GM19324 (cell line): ENCODE measurements around the gene LSS.
"Not testable (repeated sequence)": the region's sequence is repeated elsewhere in the genome, so short reads cannot be mapped to it uniquely, and the experiment has no call there.

Source experiments
- ATAC-seq: cut with Tn5 transposase; IDR thresholded peaks from one replicate; pipeline ENCODE4 v1.9.1; 2021; ENCODE audit warnings: mild to moderate bottlenecking, moderate library complexity; ENCODE audit not compliant: unreplicated experiment, low FRiP score

Gene LSS

DNA sequence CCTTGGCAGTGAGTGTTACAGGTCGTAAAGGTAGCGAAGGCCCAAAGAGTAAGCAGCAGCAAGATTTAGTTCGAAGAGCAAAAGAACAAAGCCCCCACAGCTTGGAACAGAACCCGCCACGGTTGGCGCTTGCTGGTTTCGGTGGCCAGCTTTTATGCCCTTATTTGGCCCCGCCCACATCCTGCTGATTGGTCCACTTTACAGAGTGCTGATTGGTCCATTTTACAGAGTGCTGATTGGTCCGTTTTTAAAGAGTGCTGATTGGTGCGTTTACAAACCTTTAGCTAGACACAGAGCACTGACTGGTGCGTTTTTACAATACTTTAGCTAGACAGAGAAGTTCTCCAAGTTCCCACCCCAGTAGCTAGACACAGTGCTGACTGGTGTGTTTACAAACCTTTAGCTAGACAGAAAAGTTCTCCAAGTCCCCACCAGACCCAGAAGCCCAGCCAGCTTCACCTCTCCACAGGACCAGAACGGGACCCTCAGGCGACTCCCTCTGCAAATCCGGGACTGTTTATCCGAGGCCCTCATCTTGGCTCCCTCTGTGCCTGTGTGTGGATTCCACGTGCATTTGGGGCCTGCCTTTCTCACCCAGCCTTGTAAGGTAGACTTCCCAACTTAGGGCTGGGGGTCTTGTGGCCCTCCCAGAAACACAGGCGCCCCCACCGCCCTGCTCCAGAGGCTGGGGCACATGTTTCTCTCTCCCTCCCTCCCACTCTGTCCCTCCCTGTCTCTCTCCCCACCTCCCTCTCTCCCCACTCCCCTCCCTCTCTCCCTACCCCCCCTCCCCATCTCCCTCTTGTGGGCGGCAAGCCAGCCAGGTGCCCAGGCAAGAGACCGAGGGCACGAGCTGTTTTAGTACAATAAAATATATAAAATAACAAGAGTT is 85.7 kb downstream of the LSS start:
- ATAC-seq = no peak

DNA sequence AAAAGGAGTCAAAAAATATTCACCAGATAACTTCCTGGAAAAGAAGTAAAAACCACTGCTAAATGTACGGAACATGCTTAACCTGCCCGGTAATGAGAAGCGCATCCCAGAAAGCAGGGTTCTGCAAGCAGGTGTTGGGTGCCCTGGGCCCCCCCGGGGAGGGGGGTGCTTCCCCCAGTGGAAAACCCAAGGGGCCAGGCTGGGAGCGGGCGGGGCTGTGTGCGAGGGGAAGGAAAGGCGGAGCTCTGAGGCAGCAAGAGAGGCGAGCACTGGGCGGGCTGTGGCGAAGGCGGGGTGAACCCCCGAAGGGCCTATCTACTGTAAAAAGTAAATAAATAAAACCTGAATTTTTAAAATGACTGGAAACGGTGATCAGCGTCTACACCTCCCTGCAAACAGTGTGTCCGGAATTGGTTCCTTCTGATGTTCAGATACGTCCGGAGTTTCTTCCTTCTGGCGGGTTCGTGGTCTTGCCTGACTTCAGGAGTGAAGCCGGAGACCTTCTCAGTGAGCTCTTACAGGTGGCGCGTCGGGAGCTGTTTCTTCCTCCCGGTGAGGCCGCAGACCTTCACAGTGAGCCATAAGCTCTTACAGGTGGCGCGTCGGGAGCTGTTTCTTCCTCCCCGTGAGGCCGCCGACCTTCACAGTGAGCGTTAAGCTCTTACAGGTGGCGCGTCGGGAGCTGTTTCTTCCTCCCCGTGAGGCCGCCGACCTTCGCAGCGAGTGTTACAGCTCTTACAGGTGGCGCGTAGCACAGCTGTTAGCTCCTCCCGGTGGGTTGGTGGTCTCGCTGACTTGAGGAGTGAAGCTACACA is 86.6 kb downstream of the LSS start:
- ATAC-seq = no peak

DNA sequence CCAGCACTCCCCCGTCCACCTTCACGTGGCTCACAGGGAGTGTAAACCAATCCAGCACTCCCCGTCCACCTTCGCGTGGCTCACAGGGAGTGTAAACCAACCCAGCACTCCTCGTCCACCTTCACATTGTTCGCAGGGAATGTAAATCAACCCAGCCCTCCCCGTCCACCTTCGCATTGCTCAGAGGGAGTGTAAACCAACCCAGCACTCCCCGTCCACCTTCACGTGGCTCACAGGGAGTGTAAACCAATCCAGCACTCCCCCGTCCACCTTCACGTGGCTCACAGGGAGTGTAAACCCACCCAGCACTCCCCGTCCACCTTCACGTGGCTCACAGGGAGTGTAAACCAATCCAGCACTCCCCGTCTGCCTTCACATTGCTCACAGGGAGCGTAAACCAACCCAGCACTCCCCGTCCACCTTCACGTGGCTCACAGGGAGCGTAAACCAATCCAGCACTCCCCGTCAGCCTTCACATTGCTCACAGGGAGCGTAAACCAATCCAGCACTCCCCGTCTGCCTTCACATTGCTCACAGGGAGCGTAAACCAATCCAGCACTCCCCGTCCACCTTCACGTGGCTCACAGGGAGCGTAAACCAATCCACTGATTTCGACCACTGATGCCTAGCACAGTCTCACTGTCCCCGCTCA is 88.1 kb downstream of the LSS start:
- not testable (repeated sequence) for ATAC-seq

DNA sequence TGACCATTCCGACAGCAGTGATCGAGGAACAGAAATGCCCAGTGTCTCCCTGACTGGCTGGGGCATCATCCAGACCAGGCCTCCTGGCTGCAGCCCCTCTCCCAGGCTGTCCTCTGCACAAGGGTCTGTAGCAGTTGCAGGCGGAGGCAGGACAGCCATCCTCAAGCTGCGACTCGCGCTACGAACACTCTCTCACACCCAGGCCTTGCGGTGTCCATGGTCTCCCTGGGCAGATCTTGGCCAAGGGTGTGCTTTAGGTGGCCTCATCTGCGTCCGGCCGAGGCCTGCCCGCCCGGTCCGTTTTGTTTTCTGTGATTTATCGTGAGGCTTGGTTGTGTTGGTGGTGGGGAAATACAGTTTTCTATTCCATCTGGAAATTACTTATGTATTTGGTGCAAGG is 88.9 kb downstream of the LSS start:
- ATAC-seq = no peak

DNA sequence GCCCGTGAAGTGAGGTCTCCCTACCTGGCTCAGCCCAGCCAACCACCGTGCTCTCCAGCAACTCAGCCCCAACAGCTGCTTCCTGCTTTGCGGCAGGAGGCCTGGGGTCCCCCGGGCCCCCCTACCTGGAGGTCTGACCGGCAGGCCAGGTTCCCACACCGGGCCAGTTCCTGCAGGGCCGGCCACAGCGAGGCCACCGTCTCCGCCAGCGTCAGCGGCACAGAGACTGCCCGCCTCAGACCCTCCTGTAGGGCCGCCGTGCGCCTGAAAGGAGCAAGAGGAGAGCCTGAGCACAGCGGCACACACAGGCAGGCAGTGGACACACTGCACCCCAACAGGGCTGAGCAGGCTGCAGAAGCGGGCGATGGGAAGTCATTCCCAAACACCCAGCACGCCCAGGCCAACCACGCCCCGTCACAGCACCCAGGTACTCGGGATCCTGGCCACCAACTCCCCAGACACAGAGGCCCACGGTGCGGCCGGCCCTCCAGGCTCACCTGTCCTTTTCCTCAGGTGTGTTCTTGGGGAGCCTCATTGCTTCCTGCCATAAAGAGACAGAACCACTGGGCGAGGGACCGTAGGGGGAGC is 90.1 kb downstream of the LSS start:
- no peak for ATAC-seq
